Ascending aorta (tissue), 2 donors: ENCODE measurements around the gene CRYBG2. TPM values are rescaled to one million over a fixed set of nuclear protein-coding genes. Genes with fewer than 3 reads are reported as not detected.

Source experiments
- DNase-seq, 2 donors: peaks; one replicate each; pipeline ENCODE4 v3.0.0-alpha.2; 2019; ENCODE audit warnings: low spot score in 2 of 2
- H3K27ac ChIP-seq, 2 donors: fragments of 200-600 bp; sonication (generic); one replicate each; pipeline ENCODE4 v1.5.1; 2016 to 2017; ENCODE audit warnings: mild to moderate bottlenecking in 1 of 2
- H3K27me3 ChIP-seq: fragments of 200-600 bp; sonication (generic); one replicate; pipeline ENCODE4 v1.5.1; 2017
- H3K36me3 ChIP-seq, 2 donors: fragments of 200-600 bp; sonication (generic); one replicate each; pipeline ENCODE4 v1.5.1; 2016
- H3K4me1 ChIP-seq, 2 donors: fragments of 200-600 bp; sonication (generic); one replicate each; pipeline ENCODE4 v1.5.1; 2016 to 2017; ENCODE audit warnings: mild to moderate bottlenecking in 1 of 2
- H3K4me3 ChIP-seq, 2 donors: fragments of 200-600 bp; sonication (generic); one replicate each; pipeline ENCODE4 v1.5.1; 2016 to 2017; ENCODE audit warnings: mild to moderate bottlenecking in 1 of 2
- H3K9me3 ChIP-seq, 2 donors: fragments of 200-600 bp; sonication (generic); one replicate each; pipeline ENCODE4 v1.5.1; 2016
- CTCF ChIP-seq, 3 experiments: fragments of 200-600 bp in 2 of 3; fragments of 450-650 bp in 1 of 3; sonication (generic) in 2 of 3; IDR thresholded peaks; one replicate each; pipeline ENCODE4 v1.5.1; 2016 to 2019; ENCODE audit warnings: antibody characterized with exemption in 3 of 3, mild to moderate bottlenecking in 1 of 3, moderate library complexity in 1 of 3
- intact Hi-C: fragments of 100-400 bp; cut with DNase I; formaldehyde crosslinking; loops from one replicate; pipeline ENCODE4 v1.15.1; 2023
- total RNA-seq: library from RNA; depleted of rRNA; stranded (reverse); fragments of >200 nt; gene quantifications from one replicate; pipeline ENCODE4 v1.1.0, GENCODE V29; 2016

Gene CRYBG2
- total RNA-seq, 1 donor from 2014 or later, result not detected

GRCh38 chr1:26282401-26282918 is 71.5 kb downstream of the CRYBG2 start:
- H3K27ac ChIP-seq, result peak overlapping the region in 1 of 2 donors; percentile 38
- no peaks in the 10 kb centered on the region for H3K9me3 ChIP-seq
- no peak overlapping the region for H3K4me3 ChIP-seq
- intact Hi-C loops, result no loop called here
- H3K4me1 ChIP-seq, result peaks cover 22 to 48% of the 10 kb centered on the region in 2 donors
- no peaks in the 10 kb centered on the region for H3K36me3 ChIP-seq
- TF ChIP-seq CTCF (IDR thresholded peaks at IDR 0.05), result no peak
- DNase-seq, result no peak
- no peaks in the 10 kb centered on the region for H3K27me3 ChIP-seq

- no peaks in the 10 kb centered on the region for H3K9me3 ChIP-seq
- no peaks in the 10 kb centered on the region for H3K36me3 ChIP-seq
- no peaks in the 10 kb centered on the region for H3K27me3 ChIP-seq
- H3K27ac ChIP-seq, result peak overlapping the region in 1 of 2 donors; percentile 38
- TF ChIP-seq CTCF (IDR thresholded peaks at IDR 0.05), result no peak
- DNase-seq, result no peak
- intact Hi-C loops, result no loop called here
- H3K4me3 ChIP-seq, result no peak overlapping the region
- peaks cover 22 to 53% of the 10 kb centered on the region in 2 donors for H3K4me1 ChIP-seq
These were observed 72.0 kb downstream of the CRYBG2 start for GRCh38 chr1:26281971-26282370.

- Histone ChIP-seq H3K36me3 (no peaks in the 10 kb centered on the region), H3K27me3 (no peaks in the 10 kb centered on the region), H3K27ac (peak overlapping the region; percentile 90 to 99), H3K9me3 (no peaks in the 10 kb centered on the region), H3K4me1 (peaks cover 24 to 59% of the 10 kb centered on the region in 2 donors), H3K4me3 (peak overlapping the region; percentile 73 to 91)
- no peak for DNase-seq
- TF ChIP-seq CTCF (IDR thresholded peaks at IDR 0.05), result no peak
- intact Hi-C loops, result no loop called here
These were observed 72.6 kb downstream of the CRYBG2 start for GRCh38 chr1:26281091-26281958.

GRCh38 chr1:26280333-26281042 is 73.4 kb downstream of the CRYBG2 start:
- H3K27ac ChIP-seq, result peak overlapping the region; percentile 90 to 99

More at GRCh38 chr1:26280333-26281042, 73.4 kb downstream of the CRYBG2 start:
- no peak for DNase-seq
- no peak for TF ChIP-seq CTCF (IDR thresholded peaks at IDR 0.05)
- Histone ChIP-seq H3K36me3 (no peaks in the 10 kb centered on the region), H3K27me3 (no peaks in the 10 kb centered on the region), H3K9me3 (no peaks in the 10 kb centered on the region), H3K4me1 (peaks cover 31 to 66% of the 10 kb centered on the region in 2 donors), H3K4me3 (peak overlapping the region; percentile 73 to 91)
- intact Hi-C loops, result no loop called here
